Gastroesophageal sphincter (tissue), 4 donors: ENCODE data around the gene BRIX1. TPM values are rescaled to one million over a fixed set of nuclear protein-coding genes. Genes with fewer than 3 reads are reported as not detected.

ENCODE experiments used
- ATAC-seq: fragments of 150-250 bp; one replicate; pipeline ENCODE4 v1.9.1; 2016; ENCODE audit warnings: mild to moderate bottlenecking, moderate library complexity
- H3K27ac ChIP-seq, 4 donors: fragments of 200-600 bp; sonication (generic) in 3 of 4; 1 replicate in 3 of 4; 2 replicates in 1 of 4; pipeline ENCODE4 v1.5.1; 2016 to 2019
- H3K27me3 ChIP-seq: fragments of 200-600 bp; sonication (generic); one replicate; pipeline ENCODE4 v1.5.1; 2019
- H3K36me3 ChIP-seq, 2 donors: fragments of 200-600 bp; sonication (generic); one replicate each; pipeline ENCODE4 v1.5.1; 2019; ENCODE audit warnings: control low read depth in 1 of 2
- H3K4me1 ChIP-seq, 3 donors: fragments of 200-600 bp; sonication (generic); 1 replicate in 2 of 3; 2 replicates in 1 of 3; pipeline ENCODE4 v1.5.1; 2016 to 2019; ENCODE audit warnings: control low read depth in 2 of 3
- H3K4me3 ChIP-seq, 2 donors: fragments of 200-600 bp; sonication (generic); one replicate each; pipeline ENCODE4 v1.5.1; 2019; ENCODE audit warnings: mild to moderate bottlenecking in 1 of 2, moderate library complexity in 1 of 2
- H3K9me3 ChIP-seq, 3 donors: fragments of 200-600 bp; sonication (generic); one replicate each; pipeline ENCODE4 v1.5.1; 2017 to 2019; ENCODE audit warnings: control low read depth in 2 of 3
- EP300 ChIP-seq: sonication (generic); formaldehyde crosslinking; IDR thresholded peaks from one replicate; pipeline ENCODE4 v1.6.1; 2017; ENCODE audit warnings: antibody characterized with exemption, mild to moderate bottlenecking
- POLR2A ChIP-seq, 2 donors: fragments of 450-650 bp; IDR thresholded peaks; one replicate each; pipeline ENCODE4 v1.6.1; 2017; ENCODE audit warnings: antibody characterized with exemption in 2 of 2, mild to moderate bottlenecking in 2 of 2, moderate library complexity in 1 of 2
- POLR2AphosphoS5 ChIP-seq: sonication (generic); formaldehyde crosslinking; IDR thresholded peaks from one replicate; pipeline ENCODE4 v1.6.1; 2017; ENCODE audit warnings: antibody characterized with exemption
- WGBS, 2 donors: methylation state at CpG; one replicate each; pipeline ENCODE4 v1.1.5; 2018; ENCODE audit warnings: low coverage in 1 of 2; 5-methylcytosine and 5-hydroxymethylcytosine counted together
- total RNA-seq, 4 donors: library from RNA; depleted of rRNA; stranded (reverse); fragments of >200 nt; gene quantifications; one replicate each; pipeline ENCODE4 v1.1.0, GENCODE V29; 2016
- TF ChIP-seq, protein P1 (sequence below), 4 experiments: fragments of 200-600 bp in 2 of 4; fragments of 450-650 bp in 2 of 4; sonication (generic) in 1 of 4; IDR thresholded peaks; one replicate each; pipeline ENCODE4 v1.5.1; 2017 to 2019; ENCODE audit warnings: antibody characterized with exemption in 4 of 4, mild to moderate bottlenecking in 2 of 4, moderate library complexity in 2 of 4

The BRIX1 gene
- total RNA-seq, 4 donors from 2014 or later: 22.4 to 34.7 (median 28.9) TPM

DNA sequence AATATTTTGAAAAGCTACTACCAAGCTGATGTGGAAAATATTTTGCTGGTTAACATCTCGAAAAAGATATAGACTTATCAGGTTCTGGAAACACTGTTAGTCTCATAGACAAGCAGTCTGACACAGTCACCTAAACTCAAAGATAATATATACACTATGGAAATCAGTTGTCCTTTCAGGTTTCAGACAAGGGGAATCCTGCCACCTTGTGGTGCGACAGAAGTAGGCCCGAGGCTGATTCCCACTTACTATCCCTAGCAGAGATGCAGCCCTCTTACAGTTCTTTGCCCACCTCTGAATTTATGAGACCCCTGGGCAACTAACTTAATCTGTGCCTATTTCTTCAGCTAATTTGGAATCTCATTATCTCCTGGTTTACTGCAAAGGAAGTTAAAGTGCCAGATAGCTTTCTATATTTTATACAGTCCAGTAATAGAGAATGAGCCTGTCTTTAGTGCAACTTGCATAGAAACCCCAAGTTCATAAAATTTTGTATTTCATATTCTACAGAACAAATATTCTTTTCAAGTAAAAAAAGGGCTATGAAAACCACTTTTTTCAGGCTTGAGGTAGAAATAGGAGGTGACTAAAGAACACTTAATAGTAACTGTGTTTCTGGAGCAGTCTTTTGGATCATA, 17.1 kb upstream of the BRIX1 start:
- 0% methylated on average over 3 of the region's 3 CpGs for WGBS, 2 donors
- no peak overlapping the region for H3K27ac ChIP-seq
- H3K36me3 ChIP-seq: peaks cover 0 to 27% of the 10 kb centered on the region in 2 donors
- ATAC-seq: peak; percentile 69
- peaks cover 0 to 7% (median 0%) of the 10 kb centered on the region in 3 donors for H3K4me1 ChIP-seq
- TF ChIP-seq POLR2AphosphoS5 (no peak), EP300 (no peak)
- TF ChIP-seq, protein P1, sequence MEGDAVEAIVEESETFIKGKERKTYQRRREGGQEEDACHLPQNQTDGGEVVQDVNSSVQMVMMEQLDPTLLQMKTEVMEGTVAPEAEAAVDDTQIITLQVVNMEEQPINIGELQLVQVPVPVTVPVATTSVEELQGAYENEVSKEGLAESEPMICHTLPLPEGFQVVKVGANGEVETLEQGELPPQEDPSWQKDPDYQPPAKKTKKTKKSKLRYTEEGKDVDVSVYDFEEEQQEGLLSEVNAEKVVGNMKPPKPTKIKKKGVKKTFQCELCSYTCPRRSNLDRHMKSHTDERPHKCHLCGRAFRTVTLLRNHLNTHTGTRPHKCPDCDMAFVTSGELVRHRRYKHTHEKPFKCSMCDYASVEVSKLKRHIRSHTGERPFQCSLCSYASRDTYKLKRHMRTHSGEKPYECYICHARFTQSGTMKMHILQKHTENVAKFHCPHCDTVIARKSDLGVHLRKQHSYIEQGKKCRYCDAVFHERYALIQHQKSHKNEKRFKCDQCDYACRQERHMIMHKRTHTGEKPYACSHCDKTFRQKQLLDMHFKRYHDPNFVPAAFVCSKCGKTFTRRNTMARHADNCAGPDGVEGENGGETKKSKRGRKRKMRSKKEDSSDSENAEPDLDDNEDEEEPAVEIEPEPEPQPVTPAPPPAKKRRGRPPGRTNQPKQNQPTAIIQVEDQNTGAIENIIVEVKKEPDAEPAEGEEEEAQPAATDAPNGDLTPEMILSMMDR (IDR thresholded peaks at IDR 0.05): peak; percentile 73 to 81 (median 80)
- H3K27me3 ChIP-seq: no peaks in the 10 kb centered on the region
- no peak overlapping the region for H3K4me3 ChIP-seq
- H3K9me3 ChIP-seq: no peaks in the 10 kb centered on the region

DNA sequence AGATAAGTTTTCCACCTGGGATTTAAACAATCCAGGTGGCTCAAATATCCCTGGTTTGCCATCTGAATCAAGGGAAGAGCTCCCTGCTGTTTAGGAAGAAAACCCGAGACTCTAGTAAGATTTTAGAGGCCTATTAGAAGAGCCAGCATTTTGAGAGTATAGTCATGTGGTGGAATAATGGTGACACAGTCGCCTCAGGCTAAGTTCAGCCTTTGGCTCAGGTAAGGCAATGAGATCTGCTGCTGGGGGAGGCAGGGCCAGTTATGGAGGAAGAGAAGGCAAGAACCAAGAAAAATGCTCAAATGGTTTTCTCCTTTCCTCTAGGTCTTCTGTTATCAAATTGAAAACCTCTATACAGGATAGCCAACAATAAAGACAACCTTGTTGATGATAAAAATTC, 16.4 kb upstream of the BRIX1 start:
- no peaks in the 10 kb centered on the region for H3K27me3 ChIP-seq
- no peak for ATAC-seq
- WGBS, 2 donors: 84 to 96% methylated on average over 2 of the region's 2 CpGs
- H3K27ac ChIP-seq: no peak overlapping the region
- peaks cover 0 to 7% (median 0%) of the 10 kb centered on the region in 3 donors for H3K4me1 ChIP-seq
- no peak overlapping the region for H3K4me3 ChIP-seq
- peaks cover 0 to 34% of the 10 kb centered on the region in 2 donors for H3K36me3 ChIP-seq
- no peaks in the 10 kb centered on the region for H3K9me3 ChIP-seq
- TF ChIP-seq POLR2A (IDR thresholded peaks at IDR 0.05) (no peak), EP300 (no peak), POLR2AphosphoS5 (no peak)
- TF ChIP-seq, protein P1 (IDR thresholded peaks at IDR 0.05): no peak

DNA sequence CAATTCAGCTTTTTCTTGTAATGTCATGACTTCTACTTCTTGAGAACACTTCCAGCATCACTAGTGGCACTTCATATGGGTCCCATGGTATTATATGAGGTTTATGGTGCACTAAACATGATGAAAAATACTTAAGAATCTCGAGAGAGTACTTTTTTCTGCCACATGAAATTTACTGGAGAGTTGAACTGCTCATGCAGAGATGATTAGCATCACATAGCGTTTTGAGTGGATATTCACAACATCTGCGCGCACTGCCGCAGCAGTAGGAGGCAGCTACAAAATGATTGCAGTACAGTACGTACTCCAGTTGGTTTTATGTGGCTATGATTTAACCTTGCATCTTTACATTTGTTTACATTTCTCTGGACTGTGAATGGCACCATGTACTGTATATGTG, 14.9 kb upstream of the BRIX1 start:
- no peak for ATAC-seq
- WGBS, 2 donors: 85 to 90% methylated on average over 6 of the region's 6 CpGs
- H3K4me3 ChIP-seq: no peak overlapping the region
- no peaks in the 10 kb centered on the region for H3K27me3 ChIP-seq
- no peaks in the 10 kb centered on the region for H3K9me3 ChIP-seq
- H3K36me3 ChIP-seq: peaks cover 0 to 45% of the 10 kb centered on the region in 2 donors
- H3K27ac ChIP-seq: no peak overlapping the region
- H3K4me1 ChIP-seq: peaks cover 0 to 7% (median 0%) of the 10 kb centered on the region in 3 donors
- no peak for TF ChIP-seq POLR2A (IDR thresholded peaks at IDR 0.05)
- TF ChIP-seq POLR2AphosphoS5: no peak
- TF ChIP-seq EP300: no peak
- TF ChIP-seq, protein P1 (IDR thresholded peaks at IDR 0.05): no peak

DNA sequence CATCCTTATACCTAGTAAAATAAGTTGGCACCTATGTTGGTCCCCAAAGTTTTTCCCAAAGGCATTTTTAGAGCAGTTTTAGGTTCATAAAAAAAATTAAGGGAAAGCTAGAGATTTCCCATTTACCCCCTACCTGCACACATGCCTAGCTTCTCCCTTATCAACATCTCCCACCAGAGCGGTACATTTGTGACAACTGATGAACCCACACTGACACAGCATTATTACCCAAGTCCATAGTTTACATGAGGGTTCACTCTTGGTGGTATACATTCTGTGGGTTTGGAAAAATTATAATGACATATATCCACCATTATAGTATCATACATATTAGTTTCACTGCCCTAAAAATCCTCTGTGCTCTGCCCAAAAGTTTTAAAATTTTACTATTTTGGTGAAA, 12.3 kb upstream of the BRIX1 start:
- ATAC-seq: no peak
- Histone ChIP-seq H3K4me3 (no peak overlapping the region), H3K4me1 (peaks cover 0 to 1% (median 0%) of the 10 kb centered on the region in 3 donors), H3K27ac (no peak overlapping the region), H3K27me3 (no peaks in the 10 kb centered on the region), H3K9me3 (no peaks in the 10 kb centered on the region), H3K36me3 (peaks cover 0 to 53% of the 10 kb centered on the region in 2 donors)
- WGBS, 2 donors: 90 to 95% methylated on average over 1 of the region's 1 CpG
- TF ChIP-seq, protein P1 (IDR thresholded peaks at IDR 0.05): no peak

DNA sequence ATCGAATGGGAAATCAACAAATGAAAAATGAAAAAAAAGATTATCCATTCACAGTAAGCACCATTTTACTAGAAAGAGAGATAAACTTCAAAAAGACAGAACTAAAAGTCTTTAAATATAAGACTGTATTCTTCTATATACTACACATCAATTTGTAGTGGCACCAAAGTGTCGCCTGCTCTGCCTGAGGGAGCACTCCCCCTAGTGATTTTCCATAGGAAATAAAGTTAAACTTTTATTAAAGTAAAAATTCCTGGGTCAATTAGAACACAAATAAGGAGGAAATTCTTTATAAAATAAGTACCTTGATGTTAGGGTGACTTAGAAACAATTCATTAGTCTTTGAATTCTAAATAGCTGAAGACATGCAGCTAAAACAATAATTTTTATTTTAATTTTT, 9.9 kb upstream of the BRIX1 start:
- H3K4me3 ChIP-seq: no peak overlapping the region
- H3K27me3 ChIP-seq: no peaks in the 10 kb centered on the region
- no peak for TF ChIP-seq POLR2AphosphoS5
- 65 to 92% methylated on average over 2 of the region's 2 CpGs for WGBS, 2 donors
- peaks cover 0 to 76% of the 10 kb centered on the region in 2 donors for H3K36me3 ChIP-seq
- no peaks in the 10 kb centered on the region for H3K4me1 ChIP-seq
- H3K9me3 ChIP-seq: no peaks in the 10 kb centered on the region
- ATAC-seq: no peak
- H3K27ac ChIP-seq: no peak overlapping the region
